Skin epidermis (tissue), 12 donors: ENCODE measurements around the gene KRTAP5-6.

Experiments used
- H3K27ac ChIP-seq, 21 experiments: fragments of 200-600 bp; sonication (generic) in 11 of 21; one replicate each; pipeline ENCODE4 v1.5.0; 2020; ENCODE audit warnings: mild to moderate bottlenecking in 3 of 21, inconsistent platforms in 2 of 21, moderate library complexity in 2 of 21
- H3K4me3 ChIP-seq, 7 experiments: fragments of 200-600 bp; sonication (generic) in 2 of 7; one replicate each; pipeline ENCODE4 v1.5.0; 2020; ENCODE audit warnings: inconsistent platforms in 2 of 7, mild to moderate bottlenecking in 2 of 7, moderate library complexity in 1 of 7

Gene KRTAP5-6, protein sequence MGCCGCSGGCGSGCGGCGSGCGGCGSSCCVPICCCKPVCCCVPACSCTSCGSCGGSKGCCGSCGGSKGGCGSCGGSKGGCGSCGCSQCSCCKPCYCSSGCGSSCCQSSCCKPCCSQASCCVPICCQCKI

DNA sequence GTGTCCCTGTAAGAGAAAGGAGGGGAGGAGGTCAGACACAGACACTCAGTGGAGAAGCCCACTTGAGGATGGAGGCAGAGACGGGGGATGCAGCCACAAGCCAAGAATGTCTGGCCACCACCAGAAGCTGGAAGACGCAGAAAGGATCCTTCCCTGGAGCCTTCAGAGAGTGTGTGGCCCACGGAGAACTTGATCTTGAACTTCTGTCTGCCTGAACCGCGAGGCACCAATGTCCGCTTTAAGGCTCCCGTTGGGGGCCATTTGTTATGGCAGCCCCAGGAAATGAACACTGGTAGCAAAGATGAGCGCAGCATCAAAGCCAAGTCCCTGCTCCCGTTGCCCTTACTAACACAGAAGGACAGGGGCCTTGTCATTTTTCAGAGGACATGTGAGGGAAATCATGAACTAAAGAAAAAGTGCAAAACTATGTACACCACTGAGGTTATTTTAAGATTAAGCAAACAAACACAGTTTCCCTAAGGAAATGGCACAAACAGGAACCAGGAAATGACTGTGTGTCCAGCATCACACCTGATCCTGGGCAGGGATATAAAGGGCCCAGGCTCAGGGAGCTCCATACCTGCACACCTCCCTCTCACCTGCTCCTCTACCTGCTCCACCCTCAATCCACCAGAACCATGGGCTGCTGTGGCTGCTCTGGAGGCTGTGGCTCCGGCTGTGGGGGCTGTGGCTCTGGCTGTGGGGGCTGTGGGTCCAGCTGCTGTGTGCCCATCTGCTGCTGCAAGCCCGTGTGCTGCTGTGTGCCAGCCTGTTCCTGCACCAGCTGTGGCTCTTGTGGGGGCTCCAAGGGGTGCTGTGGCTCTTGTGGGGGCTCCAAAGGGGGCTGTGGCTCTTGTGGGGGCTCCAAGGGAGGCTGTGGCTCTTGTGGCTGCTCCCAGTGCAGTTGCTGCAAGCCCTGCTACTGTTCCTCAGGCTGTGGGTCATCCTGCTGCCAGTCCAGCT lies at the start of gene KRTAP5-6:
Gene KRTAP5-6 (plus strand): TSS at position 588 of the 963 bp plus-strand sequence. CDS start 51 bp downstream, at position 639.
- no peak within 1 kb of the TSS for H3K27ac ChIP-seq
- H3K4me3 ChIP-seq: no peak within 1 kb of the TSS

DNA sequence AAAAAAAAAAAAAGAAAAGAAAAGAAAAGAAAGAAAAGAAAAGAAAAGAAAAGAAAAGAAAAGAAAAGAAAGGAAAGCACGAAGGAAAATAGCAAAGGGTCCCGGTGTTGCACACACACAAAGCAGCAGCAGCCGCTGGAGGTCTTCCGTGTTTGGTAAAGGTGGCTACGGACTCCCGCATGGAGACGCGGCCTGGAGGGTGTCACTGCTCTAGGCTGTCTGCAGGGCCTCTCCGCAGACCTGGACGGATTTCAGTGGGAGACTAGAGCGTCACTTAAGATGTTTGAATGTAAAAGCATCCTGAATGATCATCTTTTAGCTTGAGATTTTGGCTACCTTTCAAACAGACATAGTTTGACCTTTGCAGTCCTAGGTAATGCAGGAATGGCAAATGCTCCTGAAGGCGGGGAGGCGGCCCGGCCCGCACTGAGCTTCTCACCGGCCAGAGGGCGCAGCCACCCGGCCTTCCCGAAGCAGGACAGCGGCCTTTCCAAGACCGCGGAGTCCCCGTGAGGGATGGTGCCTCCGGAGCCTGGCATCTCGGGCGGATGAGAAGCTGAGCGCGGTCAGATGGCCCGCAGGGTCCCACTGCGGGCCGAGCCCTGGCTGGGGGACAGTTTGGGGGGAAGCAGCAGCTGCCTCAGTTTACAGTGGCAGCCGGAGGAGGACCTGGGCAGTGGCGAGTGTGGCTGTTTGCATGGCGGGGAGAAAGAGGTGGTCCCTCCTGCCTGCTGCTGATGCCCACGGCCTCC lies 48.9 kb upstream of the KRTAP5-6 start:
- H3K4me3 ChIP-seq: no peak overlapping the region
- no peak overlapping the region for H3K27ac ChIP-seq

DNA sequence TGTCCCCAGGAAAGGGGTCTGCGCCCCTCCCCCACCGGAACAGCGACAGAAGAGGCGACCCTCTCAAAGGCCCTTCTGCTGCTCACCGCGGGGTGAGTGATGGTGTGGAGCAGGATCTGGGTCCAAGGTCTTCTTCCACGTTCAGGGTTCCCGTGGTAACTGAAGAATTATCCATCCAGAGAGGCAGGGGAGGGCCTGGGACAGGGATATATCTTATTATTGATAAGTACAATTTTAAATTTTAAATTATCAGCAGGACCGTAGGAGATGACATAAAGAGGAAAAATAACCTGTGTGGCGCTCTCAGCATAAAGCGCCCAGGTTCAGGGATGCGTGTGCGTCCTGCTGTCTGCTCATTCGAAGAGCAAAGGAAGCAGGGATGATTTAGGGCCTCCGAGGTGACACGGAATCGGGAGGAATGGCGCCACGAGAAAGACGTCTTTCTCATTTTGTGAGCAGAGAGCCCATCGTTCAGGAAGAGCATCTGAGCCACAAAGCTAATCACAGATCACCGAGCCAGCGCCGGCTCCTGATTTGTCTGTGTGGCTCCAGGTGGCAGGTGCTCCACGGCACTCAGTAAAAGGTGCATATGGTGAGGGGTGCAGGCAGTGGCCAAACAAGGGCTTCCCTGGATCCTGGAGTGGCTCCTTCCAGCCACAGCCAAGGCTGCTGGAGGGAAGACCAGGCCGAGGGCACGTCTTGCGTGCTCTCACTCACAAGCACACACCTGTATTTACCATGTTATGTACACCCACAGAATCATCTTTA lies 48.2 kb upstream of the KRTAP5-6 start:
- no peak overlapping the region for H3K27ac ChIP-seq
- H3K4me3 ChIP-seq: no peak overlapping the region

DNA sequence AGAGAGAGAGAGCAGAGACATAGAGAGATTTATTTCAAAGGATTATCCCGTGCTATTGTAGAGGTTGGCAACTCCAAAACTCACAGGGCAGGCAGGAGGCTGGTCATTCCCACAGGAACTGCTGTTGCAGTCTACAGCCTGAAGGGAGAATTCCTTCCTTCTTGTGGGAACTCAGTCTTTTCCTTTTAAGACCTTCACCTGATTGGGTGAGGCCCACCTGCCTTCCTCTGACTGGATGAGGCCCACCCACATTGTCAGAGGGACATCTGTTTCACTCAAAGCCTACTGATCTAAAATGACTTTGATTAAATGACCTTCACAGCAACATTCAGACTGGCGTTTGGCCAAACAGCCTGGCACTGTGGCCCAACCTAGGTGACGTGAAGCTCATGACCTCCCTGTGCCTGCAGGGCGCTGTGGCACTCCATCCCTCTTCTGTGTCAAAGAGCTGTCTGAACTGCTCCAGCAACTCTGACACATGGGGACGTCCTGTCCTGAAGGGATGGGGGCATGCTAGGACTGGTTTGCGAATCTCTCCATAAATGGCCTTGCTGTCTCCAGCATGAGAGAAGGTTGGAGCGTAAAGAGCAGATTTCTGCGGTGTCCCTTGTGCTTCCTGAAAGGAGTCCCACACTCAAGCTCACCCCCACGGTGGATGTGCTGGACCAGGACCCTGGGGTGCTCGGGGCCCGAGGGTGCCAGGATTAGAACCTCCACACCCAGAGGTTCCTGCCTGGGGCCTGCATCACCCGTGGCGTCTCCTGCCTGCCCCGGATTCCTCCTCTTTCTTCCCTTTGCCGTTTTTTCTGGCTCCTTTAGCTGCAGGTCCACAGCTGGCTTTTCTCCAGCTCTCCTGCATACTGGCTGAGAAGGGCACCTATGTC lies 46.7 kb upstream of the KRTAP5-6 start:
- no peak overlapping the region for H3K27ac ChIP-seq
- no peak overlapping the region for H3K4me3 ChIP-seq

DNA sequence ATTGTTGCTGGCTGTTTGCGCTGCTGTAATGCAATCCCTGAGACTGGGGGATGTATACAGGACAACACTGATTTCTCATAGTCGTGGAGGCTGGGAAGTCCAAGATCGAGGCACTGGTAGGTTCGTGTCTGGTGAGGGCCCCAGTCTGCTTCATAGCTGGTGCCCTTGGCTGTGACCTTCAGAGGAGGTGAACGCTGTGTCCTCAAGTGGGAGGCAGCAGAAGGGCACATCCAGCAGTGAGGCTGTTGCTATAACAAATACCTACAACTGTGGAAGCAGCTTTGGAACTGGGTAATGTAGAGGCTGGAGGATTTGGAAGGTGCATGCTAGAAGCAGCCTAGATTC lies 46.1 kb upstream of the KRTAP5-6 start:
- Histone ChIP-seq H3K27ac (no peak overlapping the region), H3K4me3 (no peak overlapping the region)

DNA sequence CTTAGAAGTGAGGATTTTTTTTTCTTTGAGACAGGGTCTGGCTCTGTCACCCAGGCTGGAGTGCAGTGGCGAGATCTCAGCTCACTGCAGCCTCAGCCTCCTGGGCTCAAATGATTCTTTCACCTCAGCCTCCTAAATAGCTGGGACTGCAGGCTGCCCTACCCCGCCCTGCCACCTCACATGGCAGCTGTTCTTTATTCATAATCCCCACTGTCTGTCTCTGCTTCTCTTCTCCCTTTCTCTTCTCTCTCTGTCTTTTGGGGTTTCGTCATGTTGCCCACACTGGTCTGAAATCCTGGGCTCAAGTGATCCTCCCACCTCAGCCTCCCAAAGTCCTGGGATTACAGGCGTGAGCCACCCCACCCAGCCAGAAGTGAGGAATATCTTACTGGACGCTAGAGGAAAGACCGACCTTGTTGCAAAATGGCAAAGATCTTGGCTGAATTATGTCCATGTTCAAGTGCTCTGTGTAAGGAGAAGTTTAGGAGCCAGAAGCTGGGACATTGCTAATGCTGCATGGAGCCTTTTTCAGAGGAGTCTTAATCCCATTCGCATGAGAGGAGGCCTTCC lies 45.5 kb upstream of the KRTAP5-6 start:
- H3K27ac ChIP-seq: no peak overlapping the region

DNA sequence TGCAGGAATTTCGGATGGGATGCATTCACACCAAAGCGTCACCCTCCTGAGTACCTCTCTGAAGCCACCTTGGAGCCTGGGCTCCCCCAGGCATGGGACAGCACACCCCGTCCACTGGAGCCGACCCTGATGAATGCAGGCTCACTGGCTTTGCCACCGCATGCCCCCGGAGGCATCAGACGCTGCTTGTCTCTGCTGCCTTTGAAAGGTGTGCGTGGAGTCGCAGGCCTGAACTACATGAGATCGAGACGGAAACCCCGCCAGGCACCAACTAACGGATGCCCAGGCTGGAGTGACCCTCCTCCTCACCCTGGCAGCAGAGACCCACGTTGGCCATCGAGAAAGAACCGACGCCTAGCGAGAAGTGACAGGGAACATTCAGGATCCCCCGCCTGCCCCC lies 45.0 kb upstream of the KRTAP5-6 start:
- no peak overlapping the region for H3K4me3 ChIP-seq
- H3K27ac ChIP-seq: no peak overlapping the region

More for the DNA sequence above, 45.5 kb upstream of the KRTAP5-6 start:
- no peak overlapping the region for H3K4me3 ChIP-seq

DNA sequence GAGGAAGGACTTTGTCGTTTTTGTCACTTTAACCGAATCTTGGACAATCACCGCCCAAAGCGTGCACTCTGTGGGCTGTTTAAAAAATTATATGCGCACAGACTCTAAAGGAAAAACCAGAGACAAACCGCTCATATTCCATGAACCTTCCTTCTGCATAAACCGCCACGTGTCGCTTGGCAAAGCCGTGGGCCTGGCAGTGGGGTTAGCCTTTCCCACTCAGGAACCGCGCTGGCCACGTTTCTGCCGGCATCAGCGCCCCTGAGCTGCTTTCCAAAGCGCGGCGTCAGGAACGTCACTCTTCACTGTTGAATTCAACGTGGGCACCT lies 44.6 kb upstream of the KRTAP5-6 start:
- Histone ChIP-seq H3K4me3 (no peak overlapping the region), H3K27ac (no peak overlapping the region)

DNA sequence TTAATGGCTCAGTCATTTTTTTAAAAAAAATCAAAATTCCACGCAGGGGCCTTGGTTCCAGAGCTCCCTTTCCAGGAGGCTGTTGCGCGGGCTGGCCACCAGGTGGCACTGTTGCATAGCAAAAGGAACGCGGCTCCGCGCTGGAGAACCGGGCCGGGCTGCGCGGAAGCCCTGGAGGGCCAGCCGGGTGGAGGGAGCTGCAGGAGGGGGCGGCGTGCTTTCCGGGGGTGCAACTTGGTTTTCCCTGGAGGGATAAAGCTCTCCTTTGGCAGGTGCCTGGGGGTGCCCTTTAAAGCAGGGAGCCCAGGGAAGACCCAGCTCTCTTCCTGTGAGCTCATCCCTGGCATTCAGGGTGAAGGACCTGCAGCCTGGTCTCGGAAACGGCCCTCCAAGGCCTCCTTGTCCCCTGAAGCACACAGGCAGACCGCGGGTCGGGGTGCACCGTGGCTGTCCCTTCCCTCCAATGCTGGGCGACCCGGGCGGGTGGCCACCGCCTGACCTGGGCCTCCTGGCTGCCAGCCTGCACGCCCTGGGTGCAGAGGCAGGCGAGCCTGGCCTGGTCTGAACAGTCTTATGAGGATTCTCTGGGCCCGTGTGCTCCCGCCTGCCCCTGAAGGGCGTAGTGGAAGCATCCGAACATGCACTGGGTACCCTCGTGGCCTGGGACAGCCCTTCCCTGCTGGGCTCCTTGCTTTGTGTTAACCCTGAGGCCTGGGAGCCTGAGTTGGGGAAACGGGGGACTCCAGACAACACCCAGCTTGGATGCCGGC lies 44.0 kb upstream of the KRTAP5-6 start:
- Histone ChIP-seq H3K4me3 (no peak overlapping the region), H3K27ac (no peak overlapping the region)

DNA sequence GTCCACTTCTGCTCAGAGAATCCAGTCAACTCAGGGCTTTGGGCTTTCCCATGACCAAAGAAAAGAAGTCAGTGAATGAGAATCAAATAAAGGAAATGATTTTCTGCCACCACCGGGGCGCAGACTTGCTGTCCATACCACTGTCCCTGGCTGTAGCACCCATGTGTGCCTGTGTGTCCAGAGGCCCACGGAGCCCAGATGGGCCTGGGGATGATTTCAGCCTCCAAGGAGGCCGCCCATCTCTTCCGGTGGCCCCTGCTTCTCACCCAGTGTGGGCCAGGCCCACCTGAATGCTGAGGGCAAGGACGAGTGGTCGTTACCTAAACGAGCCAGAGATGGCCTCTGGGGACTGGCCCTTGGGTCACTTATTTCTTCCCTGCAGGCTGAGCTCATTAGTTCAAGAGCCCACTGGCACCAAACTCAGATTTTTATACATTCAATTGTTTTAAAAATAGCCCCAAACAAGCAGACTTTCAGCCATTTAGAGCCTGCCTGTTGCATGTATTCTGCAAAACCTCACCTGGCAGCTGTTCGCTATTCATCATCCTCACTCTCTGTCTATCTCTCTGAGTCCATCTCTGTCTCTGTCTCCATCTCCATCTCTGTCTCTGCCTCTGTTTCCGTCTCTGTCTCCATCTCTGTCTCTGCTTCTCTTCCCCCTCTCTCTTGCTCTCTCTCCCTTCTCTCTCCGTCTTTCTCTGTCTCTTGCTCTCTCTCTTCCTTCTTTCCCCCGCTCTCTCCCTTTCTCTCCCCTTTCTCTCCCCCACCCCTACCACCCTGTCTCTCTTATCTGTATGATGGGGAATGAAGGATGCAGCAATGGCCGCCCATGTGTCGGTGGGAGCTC lies 43.2 kb upstream of the KRTAP5-6 start:
- Histone ChIP-seq H3K27ac (no peak overlapping the region), H3K4me3 (no peak overlapping the region)

DNA sequence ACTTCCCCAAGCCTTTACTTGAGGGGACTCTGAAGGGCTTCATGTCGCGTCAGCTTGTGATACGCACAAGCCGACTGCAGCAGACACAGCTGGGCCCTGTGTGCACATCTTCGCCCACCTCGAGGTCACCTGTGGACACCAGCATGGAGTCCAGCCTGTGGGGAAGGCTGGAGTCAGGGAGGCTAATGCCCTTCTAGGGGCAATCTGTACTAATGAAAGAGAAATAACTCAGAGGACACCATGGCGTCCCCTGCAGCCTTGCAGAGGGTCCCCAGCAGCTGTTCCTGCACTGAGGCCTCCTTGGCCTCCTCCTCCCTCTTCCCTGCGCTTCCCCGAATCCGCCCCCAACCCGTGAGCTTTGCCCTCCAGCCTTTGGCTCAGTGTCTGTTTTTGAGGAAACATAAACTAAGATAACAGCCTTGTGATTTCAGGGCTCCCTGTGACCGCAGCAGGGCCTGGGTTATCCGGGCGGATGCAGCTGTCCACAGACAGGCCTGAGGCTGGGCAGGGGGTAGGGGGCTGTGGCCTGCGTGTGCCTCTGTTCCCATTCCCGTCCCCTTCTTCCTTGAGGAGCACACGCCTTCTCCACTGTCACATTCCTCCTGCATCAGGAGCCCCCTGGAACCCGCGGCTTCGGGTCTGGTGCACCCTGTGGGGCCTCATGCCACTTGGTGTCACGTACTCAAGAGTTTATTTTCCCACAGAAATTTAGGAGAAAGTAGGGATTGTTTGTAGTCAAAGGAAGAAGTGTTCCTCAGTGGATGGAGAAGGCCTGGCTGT lies 42.4 kb upstream of the KRTAP5-6 start:
- no peak overlapping the region for H3K4me3 ChIP-seq
- no peak overlapping the region for H3K27ac ChIP-seq

DNA sequence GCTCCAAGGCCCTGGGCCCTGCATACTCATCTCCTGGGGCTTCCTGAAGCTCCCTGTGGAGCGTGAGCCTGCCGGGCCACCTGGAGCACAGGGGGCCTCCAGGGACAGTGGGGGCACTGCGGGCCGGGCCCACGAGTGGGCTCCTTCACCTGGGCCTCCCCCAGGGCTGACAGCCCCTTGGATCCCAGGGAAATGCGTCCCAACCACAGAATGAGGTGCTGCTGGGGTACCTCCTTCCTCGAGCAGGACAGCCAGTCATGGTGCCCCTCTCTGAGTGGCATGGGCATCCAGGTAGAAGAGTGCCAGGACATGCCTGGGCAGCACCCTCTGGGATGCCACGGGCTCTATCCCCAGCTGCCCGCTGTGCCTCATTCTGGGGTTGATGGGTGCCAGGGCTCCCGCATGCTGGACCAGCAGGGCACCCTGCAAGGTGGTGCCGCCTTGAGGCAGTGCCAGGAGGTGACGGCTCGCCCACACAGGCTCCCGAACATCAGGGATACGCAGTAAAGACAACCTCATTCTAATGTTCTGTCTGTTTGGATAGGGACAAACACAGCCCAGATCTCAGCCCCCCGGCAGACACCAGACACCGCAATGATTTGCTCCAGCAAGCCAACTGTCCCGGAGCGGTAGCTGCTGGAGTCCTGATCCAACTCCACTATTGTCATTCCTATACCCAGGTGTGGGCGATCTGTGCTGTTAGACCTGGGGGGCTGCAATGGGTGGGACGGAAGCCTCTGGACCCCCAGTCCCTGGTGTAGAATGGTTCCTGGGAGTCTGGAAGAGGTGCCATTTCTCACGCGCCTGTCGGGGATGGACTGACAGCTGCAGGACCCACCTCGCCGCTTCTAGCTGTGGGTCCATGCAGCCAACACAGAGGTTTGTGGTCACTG lies 41.6 kb upstream of the KRTAP5-6 start:
- H3K27ac ChIP-seq: no peak overlapping the region

DNA sequence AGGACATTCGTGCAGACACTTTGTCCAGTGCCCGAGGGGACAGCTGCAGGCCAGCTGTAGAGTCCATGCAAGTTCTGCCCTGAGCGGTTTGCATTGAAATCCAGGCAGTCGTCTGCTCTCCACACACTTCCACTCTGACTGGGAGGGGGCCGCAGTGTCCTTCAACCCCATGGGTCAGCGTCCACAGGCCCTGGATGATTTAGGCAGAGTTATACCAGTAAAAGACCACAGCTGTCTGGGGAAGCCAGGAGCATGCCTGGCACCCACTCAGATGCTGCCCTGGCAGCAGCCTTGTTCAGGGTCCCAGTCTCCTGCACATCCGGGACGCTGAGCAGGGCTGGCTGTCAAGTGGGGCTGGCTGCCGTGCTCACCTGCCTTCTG lies 40.9 kb upstream of the KRTAP5-6 start:
- H3K27ac ChIP-seq: no peak overlapping the region
- H3K4me3 ChIP-seq: no peak overlapping the region

More for the DNA sequence above, 41.6 kb upstream of the KRTAP5-6 start:
- no peak overlapping the region for H3K4me3 ChIP-seq

DNA sequence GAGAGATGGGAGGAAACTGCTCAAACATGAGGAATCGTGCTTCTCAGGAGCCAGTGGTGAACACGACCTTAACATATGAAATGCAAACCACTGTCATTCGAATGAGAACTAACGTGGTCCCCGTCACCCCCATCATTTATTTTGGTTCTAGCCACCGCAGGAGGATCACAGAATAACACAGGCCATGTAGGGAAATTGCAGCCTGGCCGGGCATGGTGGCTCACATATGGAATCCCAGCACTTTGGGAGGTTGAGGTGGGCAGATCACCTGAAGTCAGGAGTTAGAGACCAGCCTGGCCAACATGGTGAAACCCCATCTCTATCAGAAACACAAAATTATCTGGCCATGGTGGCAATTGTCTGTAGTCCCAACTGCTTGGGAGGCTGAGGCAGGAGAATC lies 40.3 kb upstream of the KRTAP5-6 start:
- no peak overlapping the region for H3K27ac ChIP-seq
- no peak overlapping the region for H3K4me3 ChIP-seq

DNA sequence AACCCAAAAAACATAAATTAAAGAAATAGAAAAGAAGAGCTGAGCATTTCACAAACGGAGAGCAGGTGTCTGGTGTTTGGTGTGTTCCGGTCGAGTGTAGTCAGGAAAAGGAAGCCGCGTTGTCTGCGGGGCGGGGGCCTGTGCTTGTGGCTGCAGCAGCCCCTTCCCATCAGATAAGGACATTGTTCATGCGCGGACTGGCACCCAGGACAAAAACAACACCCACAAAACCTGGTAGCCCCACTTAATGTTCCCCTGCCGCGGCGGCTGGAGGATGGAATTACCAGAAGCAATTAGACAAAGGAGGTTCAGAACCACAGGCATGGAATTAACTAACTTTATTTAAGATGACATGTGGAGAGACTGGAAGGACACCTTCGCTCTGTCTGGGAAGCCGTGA lies 37.5 kb upstream of the KRTAP5-6 start:
- H3K4me3 ChIP-seq: no peak overlapping the region
- no peak overlapping the region for H3K27ac ChIP-seq
